Measurements from ENCODE around the gene JTB. TPM values are rescaled to one million over a fixed set of nuclear protein-coding genes. Genes with fewer than 3 reads are reported as not detected.

Gene JTB
- total and polyA plus RNA-seq, 9 of the 15 experiments (the other 6 are each of a cell fraction or from before 2014, with no cell fraction given), result 24.7 to 308 (median 151) TPM

DNA sequence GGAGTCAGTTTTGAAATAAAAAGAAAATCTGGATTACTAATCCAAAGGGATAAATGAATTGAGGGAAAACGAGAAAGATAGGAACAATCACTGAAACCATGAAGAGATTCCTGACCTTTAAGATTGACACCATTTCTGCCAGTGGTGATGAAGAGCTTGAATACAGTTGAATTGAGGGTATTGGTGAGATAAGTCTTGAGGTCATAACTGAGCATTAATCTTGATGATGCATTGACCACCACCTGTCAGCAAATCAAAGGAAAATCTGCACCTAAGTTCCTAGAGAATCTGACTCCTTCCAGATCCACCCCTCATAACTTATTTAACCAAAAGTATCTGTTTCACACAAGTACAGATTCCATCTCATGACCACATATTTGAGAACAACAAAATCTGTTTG, 34.7 kb upstream of the JTB start:
- no peak overlapping the region for H3K4me3 ChIP-seq
- BruUV-seq (replicated peaks), result no TSS peak
- H2AFZ ChIP-seq (ENCODE audit: low read depth, low read length), result no peak overlapping the region
- CTCF ChIA-PET (ENCODE audit: low intra/inter-chr PET ratio), result no interaction called here
- in situ Hi-C loops (cut with MboI) (no loop called here), intact Hi-C loops (cut with micrococcal nuclease) (no loop called here)
- H3K4me2 ChIP-seq (ENCODE audit: insufficient read depth, low read length), result no peak overlapping the region
- no peak for ATAC-seq
- no peak overlapping the region for H3K9ac ChIP-seq (ENCODE audit: insufficient read depth in 1 of 2, low read depth in 2 of 2, low read length in 2 of 2)
- POLR2A ChIA-PET, result interaction anchor here (2.0 kb wide), 1 partner anchor 21 kb away, joined by 11 read pairs; the partner anchor contains the start of gene RPS27
- no peak for FAIRE-seq
- H4K20me1 ChIP-seq (replicated peaks; ENCODE audit: control insufficient read depth, insufficient read depth, low read length), result no peaks in the 10 kb centered on the region
- TF ChIP-seq, protein P1, sequence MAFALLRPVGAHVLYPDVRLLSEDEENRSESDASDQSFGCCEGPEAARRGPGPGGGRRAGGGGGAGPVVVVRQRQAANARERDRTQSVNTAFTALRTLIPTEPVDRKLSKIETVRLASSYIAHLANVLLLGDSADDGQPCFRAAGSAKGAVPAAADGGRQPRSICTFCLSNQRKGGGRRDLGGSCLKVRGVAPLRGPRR (CRISPR knock-in tag; IDR thresholded peaks at IDR 0.05), result no peak
- TF ChIP-seq HDAC1 (IDR thresholded peaks at IDR 0.05) (0 out of 4 replicates have a peak, but pooled peaks of 1 of the 2 experiments have one; percentile 25), KDM1A (IDR thresholded peaks at IDR 0.05) (peak; percentile 88 to 95), MEIS2 (IDR thresholded peaks at IDR 0.05; ENCODE audit: partially characterized antibody) (peak; percentile 58), ZFP1 (CRISPR knock-in tag; IDR thresholded peaks at IDR 0.05) (no peak), RCOR1 (IDR thresholded peaks at IDR 0.05; ENCODE audit: borderline replicate concordance in 1 of 2, low read depth in 2 of 2, low read length in 2 of 2) (0 out of 4 replicates have a peak, but pooled peaks of 1 of the 2 experiments have one; percentile 19), CBFA2T3 (IDR thresholded peaks at IDR 0.05) (peak; percentile 46)
- TF ChIP-seq, protein P2, sequence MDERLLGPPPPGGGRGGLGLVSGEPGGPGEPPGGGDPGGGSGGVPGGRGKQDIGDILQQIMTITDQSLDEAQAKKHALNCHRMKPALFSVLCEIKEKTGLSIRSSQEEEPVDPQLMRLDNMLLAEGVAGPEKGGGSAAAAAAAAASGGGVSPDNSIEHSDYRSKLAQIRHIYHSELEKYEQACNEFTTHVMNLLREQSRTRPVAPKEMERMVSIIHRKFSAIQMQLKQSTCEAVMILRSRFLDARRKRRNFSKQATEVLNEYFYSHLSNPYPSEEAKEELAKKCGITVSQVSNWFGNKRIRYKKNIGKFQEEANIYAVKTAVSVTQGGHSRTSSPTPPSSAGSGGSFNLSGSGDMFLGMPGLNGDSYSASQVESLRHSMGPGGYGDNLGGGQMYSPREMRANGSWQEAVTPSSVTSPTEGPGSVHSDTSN (CRISPR knock-in tag; IDR thresholded peaks at IDR 0.05; ENCODE audit: low read depth), result no peak
- TF ChIP-seq, protein P2 (tag; conservative IDR thresholded peaks at IDR 0.05; ENCODE audit: low read depth), result peak; percentile 62
- H3K36me3 ChIP-seq (ENCODE audit: control insufficient read depth, insufficient read depth, low read length), result no peaks in the 10 kb centered on the region
- H3K27ac ChIP-seq (ENCODE audit: extremely low read depth, low read depth, low read length), result no peak overlapping the region
- no peaks in the 10 kb centered on the region for H3K9me1 ChIP-seq (ENCODE audit: control insufficient read depth, insufficient read depth, low read length)
- H3K9me3 ChIP-seq (replicated peaks; ENCODE audit: control insufficient read depth, insufficient read depth, low read depth, low read length), result no peaks in the 10 kb centered on the region
- no peak for DNase-seq (ENCODE audit: extremely low read depth in 1 of 4, low spot score in 3 of 4)
- no peaks in the 10 kb centered on the region for H3K79me2 ChIP-seq (ENCODE audit: control insufficient read depth, insufficient read depth, low read length)
- no peaks in the 10 kb centered on the region; a peak in 2 of 5 replicates for H3K4me1 ChIP-seq (replicated peaks in 1 of 2; ENCODE audit: control insufficient read depth in 2 of 2, insufficient read depth in 2 of 2, low read length in 2 of 2)
- H3K27me3 ChIP-seq (ENCODE audit: control insufficient read depth in 2 of 2, insufficient read depth in 2 of 2, low read length in 2 of 2), result peaks cover 4 to 16% of the 10 kb centered on the region in 2 experiments; a peak in 3 of 5 replicates
- WGBS (ENCODE audit: insufficient coverage, low coverage, missing lambda C conversion rate), result 5% methylated on average over 1 of the region's 1 CpG
